ENCODE data around the gene TNPO3. TPM values are rescaled to one million over a fixed set of nuclear protein-coding genes. Genes with fewer than 3 reads are reported as not detected.

Gene TNPO3
- polyA plus RNA-seq, 1 donor from 2014 or later: 47.7 TPM

DNA sequence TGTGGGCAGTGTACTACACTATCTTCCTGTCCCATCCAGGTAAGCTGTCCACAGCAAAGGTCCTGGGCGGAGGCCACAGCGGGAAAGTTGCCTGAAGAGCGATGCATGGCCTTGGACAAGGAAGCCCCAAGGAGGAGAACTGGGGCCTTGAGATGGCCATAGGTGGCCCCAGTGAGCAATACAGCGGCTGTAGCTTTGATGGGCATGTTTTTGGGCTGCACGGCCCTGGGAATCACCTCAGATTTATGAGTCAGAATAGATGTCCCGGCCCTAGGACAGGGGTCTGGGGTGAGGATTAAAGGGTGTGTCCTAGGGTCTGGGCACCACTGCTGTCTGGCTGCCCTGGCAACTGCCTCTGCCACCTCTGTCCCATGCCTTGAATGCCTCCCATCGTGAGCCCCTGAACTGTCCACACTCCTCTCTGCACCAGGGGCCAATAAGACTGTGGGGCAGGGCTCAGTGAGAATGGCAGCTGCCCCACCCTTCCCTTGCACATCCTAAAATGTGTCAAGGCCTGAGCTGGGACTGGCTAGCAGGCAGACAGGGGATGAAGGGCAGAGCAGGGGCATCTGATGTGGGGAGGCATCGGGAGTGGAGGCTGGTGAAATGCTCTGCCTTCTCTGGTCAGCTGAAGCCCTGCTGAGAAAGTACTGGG is 126.6 kb downstream of the TNPO3 start:
- Histone ChIP-seq H3K36me3 (ENCODE audit: insufficient read depth, low read length) (no peaks in the 10 kb centered on the region), H3K27ac (ENCODE audit: low read length) (no peak overlapping the region), H3K4me2 (ENCODE audit: low read length) (no peak overlapping the region), H3F3A (ENCODE audit: insufficient read depth, low read length, poor library complexity, severe bottlenecking) (no peaks in the 10 kb centered on the region), H3K9me2 (ENCODE audit: insufficient read depth, low read length) (no peaks in the 10 kb centered on the region), H4K20me1 (ENCODE audit: insufficient read depth) (no peaks in the 10 kb centered on the region), H2AFZ (ENCODE audit: low read depth, low read length) (no peak overlapping the region), H3K27me3 (ENCODE audit: insufficient read depth, low read depth, low read length) (no peaks in the 10 kb centered on the region), H3K4me3 (ENCODE audit: low read length) (no peak overlapping the region), H3K9ac (ENCODE audit: low read length) (no peak overlapping the region), H3K79me2 (replicated peaks; ENCODE audit: insufficient read depth, low read length) (no peaks in the 10 kb centered on the region), H3K9me3 (ENCODE audit: low read length) (no peaks in the 10 kb centered on the region)
- TF ChIP-seq, protein P1, sequence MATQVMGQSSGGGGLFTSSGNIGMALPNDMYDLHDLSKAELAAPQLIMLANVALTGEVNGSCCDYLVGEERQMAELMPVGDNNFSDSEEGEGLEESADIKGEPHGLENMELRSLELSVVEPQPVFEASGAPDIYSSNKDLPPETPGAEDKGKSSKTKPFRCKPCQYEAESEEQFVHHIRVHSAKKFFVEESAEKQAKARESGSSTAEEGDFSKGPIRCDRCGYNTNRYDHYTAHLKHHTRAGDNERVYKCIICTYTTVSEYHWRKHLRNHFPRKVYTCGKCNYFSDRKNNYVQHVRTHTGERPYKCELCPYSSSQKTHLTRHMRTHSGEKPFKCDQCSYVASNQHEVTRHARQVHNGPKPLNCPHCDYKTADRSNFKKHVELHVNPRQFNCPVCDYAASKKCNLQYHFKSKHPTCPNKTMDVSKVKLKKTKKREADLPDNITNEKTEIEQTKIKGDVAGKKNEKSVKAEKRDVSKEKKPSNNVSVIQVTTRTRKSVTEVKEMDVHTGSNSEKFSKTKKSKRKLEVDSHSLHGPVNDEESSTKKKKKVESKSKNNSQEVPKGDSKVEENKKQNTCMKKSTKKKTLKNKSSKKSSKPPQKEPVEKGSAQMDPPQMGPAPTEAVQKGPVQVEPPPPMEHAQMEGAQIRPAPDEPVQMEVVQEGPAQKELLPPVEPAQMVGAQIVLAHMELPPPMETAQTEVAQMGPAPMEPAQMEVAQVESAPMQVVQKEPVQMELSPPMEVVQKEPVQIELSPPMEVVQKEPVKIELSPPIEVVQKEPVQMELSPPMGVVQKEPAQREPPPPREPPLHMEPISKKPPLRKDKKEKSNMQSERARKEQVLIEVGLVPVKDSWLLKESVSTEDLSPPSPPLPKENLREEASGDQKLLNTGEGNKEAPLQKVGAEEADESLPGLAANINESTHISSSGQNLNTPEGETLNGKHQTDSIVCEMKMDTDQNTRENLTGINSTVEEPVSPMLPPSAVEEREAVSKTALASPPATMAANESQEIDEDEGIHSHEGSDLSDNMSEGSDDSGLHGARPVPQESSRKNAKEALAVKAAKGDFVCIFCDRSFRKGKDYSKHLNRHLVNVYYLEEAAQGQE (IDR thresholded peaks at IDR 0.05; ENCODE audit: borderline replicate concordance): no peak
- TF ChIP-seq MXI1 (conservative IDR thresholded peaks at IDR 0.05; ENCODE audit: poor library complexity, severe bottlenecking) (no peak), EZH2 (IDR thresholded peaks at IDR 0.05; ENCODE audit: borderline replicate concordance, insufficient read depth, low read length, poor library complexity, severe bottlenecking) (no peak), RAD21 (conservative IDR thresholded peaks at IDR 0.05) (no peak), TAF1 (IDR thresholded peaks at IDR 0.05; ENCODE audit: low read depth) (no peak), SMC3 (conservative IDR thresholded peaks at IDR 0.05; ENCODE audit: poor library complexity) (no peak), POLR2AphosphoS5 (IDR thresholded peaks at IDR 0.05) (no peak), EP300 (conservative IDR thresholded peaks at IDR 0.05; ENCODE audit: poor library complexity, severe bottlenecking) (no peak)
- TF ChIP-seq, protein P2, sequence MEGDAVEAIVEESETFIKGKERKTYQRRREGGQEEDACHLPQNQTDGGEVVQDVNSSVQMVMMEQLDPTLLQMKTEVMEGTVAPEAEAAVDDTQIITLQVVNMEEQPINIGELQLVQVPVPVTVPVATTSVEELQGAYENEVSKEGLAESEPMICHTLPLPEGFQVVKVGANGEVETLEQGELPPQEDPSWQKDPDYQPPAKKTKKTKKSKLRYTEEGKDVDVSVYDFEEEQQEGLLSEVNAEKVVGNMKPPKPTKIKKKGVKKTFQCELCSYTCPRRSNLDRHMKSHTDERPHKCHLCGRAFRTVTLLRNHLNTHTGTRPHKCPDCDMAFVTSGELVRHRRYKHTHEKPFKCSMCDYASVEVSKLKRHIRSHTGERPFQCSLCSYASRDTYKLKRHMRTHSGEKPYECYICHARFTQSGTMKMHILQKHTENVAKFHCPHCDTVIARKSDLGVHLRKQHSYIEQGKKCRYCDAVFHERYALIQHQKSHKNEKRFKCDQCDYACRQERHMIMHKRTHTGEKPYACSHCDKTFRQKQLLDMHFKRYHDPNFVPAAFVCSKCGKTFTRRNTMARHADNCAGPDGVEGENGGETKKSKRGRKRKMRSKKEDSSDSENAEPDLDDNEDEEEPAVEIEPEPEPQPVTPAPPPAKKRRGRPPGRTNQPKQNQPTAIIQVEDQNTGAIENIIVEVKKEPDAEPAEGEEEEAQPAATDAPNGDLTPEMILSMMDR (IDR thresholded peaks at IDR 0.05; ENCODE audit: poor library complexity, severe bottlenecking): no peak

DNA sequence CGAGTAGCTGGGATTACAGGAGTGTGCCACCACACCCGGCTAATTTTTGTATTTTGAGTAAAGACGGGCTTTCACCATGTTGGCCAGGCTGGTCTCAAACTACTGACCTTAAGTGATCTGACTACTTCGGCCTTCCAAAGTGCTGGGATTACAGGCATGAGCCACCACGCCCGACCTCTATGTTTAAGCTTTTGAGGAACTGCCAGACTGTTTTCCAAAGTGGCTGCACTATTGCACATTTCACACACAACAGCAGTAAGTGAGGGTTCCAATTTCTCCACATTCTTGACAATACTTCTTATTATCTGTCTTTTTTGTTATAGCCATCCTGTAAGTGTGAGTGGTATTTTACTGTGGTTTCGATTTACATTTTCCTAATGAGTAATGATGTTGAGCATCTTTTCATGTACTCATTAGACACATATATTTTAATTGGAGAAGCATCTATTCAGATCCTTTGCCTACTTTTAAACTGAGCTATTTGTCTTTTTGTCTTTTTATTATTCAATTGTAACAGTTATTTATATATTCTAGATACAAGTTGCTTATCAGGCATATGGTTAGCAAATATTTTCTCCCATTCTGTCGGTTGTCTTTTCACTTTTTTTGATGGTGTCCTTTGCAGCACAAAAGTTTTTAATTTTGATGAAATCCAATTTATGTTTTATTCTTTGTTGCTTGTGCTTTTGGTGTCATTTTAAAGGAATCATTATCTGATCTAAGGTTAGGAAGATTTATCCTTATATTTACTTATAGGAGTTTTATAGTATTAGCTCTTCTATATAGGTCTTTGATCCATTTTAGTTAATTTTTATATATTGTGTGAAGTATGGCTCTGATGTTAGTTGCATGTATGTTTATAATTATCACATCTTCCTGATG is 130.0 kb downstream of the TNPO3 start:
- Histone ChIP-seq H3K9me3 (ENCODE audit: low read length) (no peaks in the 10 kb centered on the region), H3F3A (ENCODE audit: insufficient read depth, low read length, poor library complexity, severe bottlenecking) (no peaks in the 10 kb centered on the region), H3K9ac (ENCODE audit: low read length) (no peak overlapping the region), H3K79me2 (replicated peaks; ENCODE audit: insufficient read depth, low read length) (no peaks in the 10 kb centered on the region), H3K9me2 (ENCODE audit: insufficient read depth, low read length) (no peaks in the 10 kb centered on the region), H3K4me2 (ENCODE audit: low read length) (no peak overlapping the region), H2AFZ (ENCODE audit: low read depth, low read length) (no peak overlapping the region), H4K20me1 (ENCODE audit: insufficient read depth) (no peaks in the 10 kb centered on the region), H3K27ac (ENCODE audit: low read length) (no peak overlapping the region), H3K27me3 (ENCODE audit: insufficient read depth, low read depth, low read length) (no peaks in the 10 kb centered on the region), H3K36me3 (ENCODE audit: insufficient read depth, low read length) (no peaks in the 10 kb centered on the region), H3K4me3 (ENCODE audit: low read length) (no peak overlapping the region)
- TF ChIP-seq EZH2 (IDR thresholded peaks at IDR 0.05; ENCODE audit: borderline replicate concordance, insufficient read depth, low read length, poor library complexity, severe bottlenecking) (no peak), RAD21 (conservative IDR thresholded peaks at IDR 0.05) (no peak), POLR2AphosphoS5 (IDR thresholded peaks at IDR 0.05) (no peak), EP300 (conservative IDR thresholded peaks at IDR 0.05; ENCODE audit: poor library complexity, severe bottlenecking) (no peak), SMC3 (conservative IDR thresholded peaks at IDR 0.05; ENCODE audit: poor library complexity) (no peak), TAF1 (IDR thresholded peaks at IDR 0.05; ENCODE audit: low read depth) (no peak), MXI1 (conservative IDR thresholded peaks at IDR 0.05; ENCODE audit: poor library complexity, severe bottlenecking) (no peak)
- TF ChIP-seq, protein P2 (IDR thresholded peaks at IDR 0.05; ENCODE audit: poor library complexity, severe bottlenecking): no peak
- TF ChIP-seq, protein P1 (IDR thresholded peaks at IDR 0.05; ENCODE audit: borderline replicate concordance): no peak

Data from neural cell (in vitro differentiated cells).